Activated CD4-positive, alpha-beta T cell treated with anti-CD3 and anti-CD28 coated beads for 1 hour (primary cell): ENCODE results near the gene HAPLN2.
A peak's percentile ranks its signal among the peaks of the same experiment; 100 is the strongest.

Experiments used
- DNase-seq: peaks from one replicate; pipeline ENCODE4 v3.0.0-alpha.2; 2020

The HAPLN2 gene

GRCh38 chr1:156646738-156647211, 27.6 kb downstream of the HAPLN2 start:
- no peak for DNase-seq

GRCh38 chr1:156647351-156647750, 28.1 kb downstream of the HAPLN2 start:
- DNase-seq = no peak

- DNase-seq = no peak
These were observed 29.3 kb downstream of the HAPLN2 start for GRCh38 chr1:156648496-156648895.

- no peak for DNase-seq
These were observed 29.7 kb downstream of the HAPLN2 start for GRCh38 chr1:156648951-156649350.

GRCh38 chr1:156652131-156652991, 33.1 kb downstream of the HAPLN2 start:
- no peak for DNase-seq

GRCh38 chr1:156652992-156653355, 33.8 kb downstream of the HAPLN2 start:
- no peak for DNase-seq

DNA sequence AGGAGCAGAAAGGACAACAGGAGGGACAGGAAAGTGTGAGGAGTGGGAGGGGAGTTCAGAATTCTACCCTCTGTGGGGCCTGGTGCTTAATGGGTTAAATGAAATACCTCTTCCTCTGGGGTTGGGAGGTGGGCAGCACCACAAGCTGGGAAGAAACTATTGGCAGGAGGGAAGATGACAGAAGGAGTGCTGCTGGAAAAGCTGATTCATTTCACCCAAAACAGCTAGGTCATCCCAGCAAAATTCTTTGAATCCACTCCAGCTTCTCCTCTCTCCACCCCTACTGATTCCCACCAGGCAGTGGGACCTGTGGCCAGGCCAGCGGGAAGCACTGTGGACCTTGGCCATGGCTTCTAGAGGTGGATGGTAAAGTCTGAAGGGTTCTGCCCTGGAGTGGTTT, 35.5 kb downstream of the HAPLN2 start:
- no peak for DNase-seq

GRCh38 chr1:156655151-156655903, 36.1 kb downstream of the HAPLN2 start:
- no peak for DNase-seq

DNA sequence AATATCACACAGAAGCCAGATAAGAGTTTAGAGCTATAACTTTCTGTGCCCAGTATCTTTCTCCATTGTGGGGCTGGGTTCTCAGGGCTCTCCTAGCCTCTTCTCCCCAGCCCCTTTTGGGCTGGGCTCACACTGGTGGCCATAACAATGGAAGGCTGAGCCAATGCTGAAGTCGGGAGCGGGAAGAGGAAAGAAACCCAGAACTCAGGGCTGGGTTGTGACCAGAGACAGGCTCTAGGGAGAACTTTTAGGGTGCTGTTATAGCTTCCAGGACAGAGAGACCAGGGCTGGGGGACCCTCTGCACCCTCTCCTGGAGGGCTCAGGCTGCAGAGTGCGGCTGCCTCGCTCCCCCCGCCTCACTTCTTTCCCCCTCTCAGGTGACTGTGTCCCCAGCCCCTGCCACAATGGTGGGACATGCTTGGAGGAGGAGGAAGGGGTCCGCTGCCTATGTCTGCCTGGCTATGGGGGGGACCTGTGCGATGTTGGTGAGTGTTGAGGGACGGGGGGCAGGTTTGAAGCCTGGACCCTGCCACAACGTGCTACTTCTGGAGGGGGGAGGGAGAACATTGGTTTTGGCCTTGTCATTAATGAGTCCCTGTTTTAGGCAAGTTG, 36.8 kb downstream of the HAPLN2 start:
- DNase-seq = no peak

- DNase-seq = peak; percentile 65
These were observed 37.9 kb downstream of the HAPLN2 start for GRCh38 chr1:156656806-156657740.

DNA sequence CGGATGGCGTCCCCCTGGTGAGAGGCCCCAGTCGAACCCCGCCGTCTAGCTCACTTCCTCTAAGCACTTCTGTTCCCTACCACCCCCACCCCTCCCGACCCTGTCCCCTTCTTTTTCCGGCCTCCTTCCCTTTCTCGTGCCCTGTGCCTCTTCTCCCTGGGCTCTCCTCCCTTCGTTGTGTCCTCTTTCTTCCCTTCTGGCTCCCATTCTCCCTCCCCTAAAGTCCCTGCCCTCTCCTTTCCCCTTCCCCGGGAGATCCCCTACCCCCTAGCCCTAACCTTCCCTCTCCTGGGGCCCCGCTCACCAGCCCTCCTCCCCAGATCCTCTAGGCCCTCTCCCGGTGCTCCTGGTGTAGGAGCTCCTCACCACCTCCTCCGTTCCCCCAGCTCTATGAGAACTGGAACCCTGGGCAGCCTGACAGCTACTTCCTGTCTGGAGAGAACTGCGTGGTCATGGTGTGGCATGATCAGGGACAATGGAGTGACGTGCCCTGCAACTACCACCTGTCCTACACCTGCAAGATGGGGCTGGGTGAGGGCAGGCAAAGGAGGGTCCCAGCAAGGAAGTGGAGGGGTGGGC, 38.6 kb downstream of the HAPLN2 start:
- no peak for DNase-seq

DNA sequence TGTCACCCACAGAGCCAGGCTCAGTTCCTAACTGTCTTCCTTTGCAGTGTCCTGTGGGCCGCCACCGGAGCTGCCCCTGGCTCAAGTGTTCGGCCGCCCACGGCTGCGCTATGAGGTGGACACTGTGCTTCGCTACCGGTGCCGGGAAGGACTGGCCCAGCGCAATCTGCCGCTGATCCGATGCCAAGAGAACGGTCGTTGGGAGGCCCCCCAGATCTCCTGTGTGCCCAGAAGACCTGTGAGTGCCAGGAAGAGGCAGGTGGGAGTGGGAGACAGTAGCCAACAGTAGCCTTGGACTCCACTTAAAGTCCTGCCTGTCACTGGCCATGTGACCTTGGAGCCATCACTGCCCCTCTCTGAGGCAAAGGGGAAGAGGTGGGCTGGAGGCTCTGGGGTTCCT, 39.3 kb downstream of the HAPLN2 start:
- DNase-seq = no peak

- DNase-seq = no peak
These were observed 39.8 kb downstream of the HAPLN2 start for GRCh38 chr1:156658945-156659574.

DNA sequence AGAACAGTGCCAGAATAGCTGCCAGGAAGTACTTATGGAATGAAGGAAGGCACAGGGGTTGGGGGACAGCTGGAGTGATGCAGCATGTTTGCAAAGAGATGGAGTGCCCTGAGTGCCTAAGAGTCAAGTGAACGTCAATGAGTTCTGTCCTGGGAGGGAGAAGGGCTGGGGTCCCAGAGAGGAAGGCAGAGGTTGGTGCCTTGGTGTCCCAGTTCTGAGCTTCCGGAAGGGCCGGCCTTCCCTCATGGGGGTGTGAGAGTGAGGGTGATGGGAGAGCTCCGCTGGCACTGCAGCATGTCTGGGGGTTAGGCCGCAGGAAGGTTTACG, 40.4 kb downstream of the HAPLN2 start:
- DNase-seq = no peak

- peak; percentile 80 for DNase-seq
These were observed 41.0 kb downstream of the HAPLN2 start for GRCh38 chr1:156659988-156660751.

GRCh38 chr1:156660752-156661112, 41.5 kb downstream of the HAPLN2 start:
- no peak for DNase-seq

DNA sequence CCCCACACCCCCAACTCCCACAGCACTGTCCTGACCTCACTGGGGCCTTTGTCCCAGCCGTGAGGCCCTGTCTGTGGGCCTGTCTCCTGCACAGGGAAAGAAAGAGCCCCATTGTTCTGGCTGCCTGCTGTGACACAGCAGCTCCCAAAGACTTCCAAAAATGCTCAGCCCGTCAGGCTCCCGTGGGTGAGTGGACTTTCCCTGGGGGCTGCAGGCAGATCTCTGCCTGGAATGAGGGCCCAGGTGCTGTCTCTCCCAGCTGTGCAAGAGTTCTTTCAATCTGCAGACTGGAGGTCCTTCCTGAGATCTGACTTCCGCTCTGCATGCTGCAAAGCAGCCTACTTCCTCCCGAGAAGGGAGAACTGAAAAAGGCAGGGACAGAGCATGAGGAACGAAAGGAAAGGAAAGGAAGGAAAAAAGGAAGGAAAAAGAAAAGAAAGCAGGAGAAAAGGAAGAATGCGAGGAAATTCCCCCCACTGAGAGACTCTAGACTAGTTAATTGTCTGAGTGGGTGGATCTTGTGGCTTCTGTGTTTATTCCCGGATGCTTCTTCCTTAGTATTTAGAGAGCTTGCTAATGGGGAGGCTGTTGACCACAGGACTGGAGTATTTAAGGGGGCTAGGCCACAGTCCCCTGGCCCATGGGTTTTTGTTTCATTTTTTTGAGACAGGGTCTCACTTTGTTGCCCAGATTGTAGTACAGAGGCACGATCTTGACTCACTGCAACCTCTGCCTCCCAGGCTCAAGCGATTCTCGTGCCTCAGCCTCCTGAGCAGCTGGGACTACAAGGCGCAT, 43.0 kb downstream of the HAPLN2 start:
- no peak for DNase-seq

DNA sequence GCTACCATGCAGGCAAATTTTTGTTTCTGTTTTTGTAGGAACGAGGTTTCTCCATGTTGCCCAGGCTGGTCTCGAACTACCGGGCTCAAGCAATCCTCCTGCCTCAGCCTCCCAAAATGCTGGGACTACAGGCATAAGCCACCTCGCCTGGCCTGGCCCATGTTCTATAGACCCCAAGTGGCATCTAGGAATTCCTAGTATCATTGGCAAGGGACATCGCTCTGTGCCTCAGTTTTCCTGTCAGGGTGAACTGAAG, 43.5 kb downstream of the HAPLN2 start:
- DNase-seq = no peak

DNA sequence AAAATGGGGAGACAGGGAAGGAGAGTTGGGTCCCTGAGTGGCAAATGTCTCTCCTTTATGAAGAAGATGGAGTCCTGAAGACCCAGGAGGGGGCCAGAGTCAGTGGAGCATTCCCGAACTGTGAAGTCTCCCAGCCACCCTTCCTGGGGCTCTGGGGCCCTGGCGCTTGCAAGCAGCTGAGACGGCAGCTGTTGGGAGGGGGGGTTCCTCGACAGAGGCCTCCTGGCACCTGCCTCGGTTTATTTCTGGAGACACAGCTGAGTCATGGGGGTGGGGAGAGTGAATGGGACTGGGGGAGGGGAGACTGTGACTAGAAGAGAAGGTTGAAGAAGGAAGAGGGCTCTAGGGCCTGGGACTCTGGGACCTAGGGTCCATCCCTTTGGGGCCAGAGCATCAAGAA, 44.0 kb downstream of the HAPLN2 start:
- no peak for DNase-seq

- no peak for DNase-seq
These were observed 45.0 kb downstream of the HAPLN2 start for GRCh38 chr1:156664046-156664766.
